Islet precursor cell (in vitro differentiated cells): ENCODE data around the gene CTCFL.

Experiments used
- DNase-seq: peaks from one replicate; pipeline ENCODE4 v3.0.0-alpha.2; 2018

CTCFL gene

GRCh38 chr20:57559658-57560553 is 35.0 kb upstream of the CTCFL start:
- no peak for DNase-seq

GRCh38 chr20:57559289-57559634 is 34.3 kb upstream of the CTCFL start:
- DNase-seq, result no peak

GRCh38 chr20:57558614-57559288 is 33.8 kb upstream of the CTCFL start:
- DNase-seq, result no peak

GRCh38 chr20:57557926-57558613 is 33.1 kb upstream of the CTCFL start:
- DNase-seq, result no peak

GRCh38 chr20:57556980-57557274 is 32.0 kb upstream of the CTCFL start:
- DNase-seq, result no peak

- DNase-seq, result no peak
Observed at GRCh38 chr20:57555457-57556184, 30.7 kb upstream of the CTCFL start.

GRCh38 chr20:57553376-57554018 is 28.6 kb upstream of the CTCFL start:
- no peak for DNase-seq

- no peak for DNase-seq
Observed at GRCh38 chr20:57552471-57552870, 27.5 kb upstream of the CTCFL start.

- DNase-seq, result no peak
Observed at GRCh38 chr20:57548177-57549058, 23.5 kb upstream of the CTCFL start.

- no peak for DNase-seq
Observed at GRCh38 chr20:57546956-57547649, 22.2 kb upstream of the CTCFL start.

- no peak for DNase-seq
Observed at GRCh38 chr20:57545927-57546662, 21.2 kb upstream of the CTCFL start.

GRCh38 chr20:57544838-57545564 is 20.1 kb upstream of the CTCFL start:
- DNase-seq, result no peak

- no peak for DNase-seq
Observed at GRCh38 chr20:57543754-57544153, 18.8 kb upstream of the CTCFL start.

- no peak for DNase-seq
Observed at GRCh38 chr20:57540890-57541580, 16.1 kb upstream of the CTCFL start.

- no peak for DNase-seq
Observed at GRCh38 chr20:57539889-57540288, 14.9 kb upstream of the CTCFL start.

GRCh38 chr20:57537822-57538221 is 12.9 kb upstream of the CTCFL start:
- DNase-seq, result no peak

GRCh38 chr20:57536771-57537724 is 12.1 kb upstream of the CTCFL start:
- DNase-seq, result no peak
